Erythroblast (primary cell): ENCODE results near the gene TRAPPC3.

Experiments
- GATA1 ChIP-seq: IDR thresholded peaks from 2 replicates; pipeline ENCODE4 v1.6.1; 2011; ENCODE audit warnings: low read depth, mild to moderate bottlenecking, control low read depth, low read length, moderate library complexity
- POLR2A ChIP-seq: IDR thresholded peaks from 2 replicates; pipeline ENCODE4 v1.6.1; 2011; ENCODE audit warnings: mild to moderate bottlenecking, low read length

DNA sequence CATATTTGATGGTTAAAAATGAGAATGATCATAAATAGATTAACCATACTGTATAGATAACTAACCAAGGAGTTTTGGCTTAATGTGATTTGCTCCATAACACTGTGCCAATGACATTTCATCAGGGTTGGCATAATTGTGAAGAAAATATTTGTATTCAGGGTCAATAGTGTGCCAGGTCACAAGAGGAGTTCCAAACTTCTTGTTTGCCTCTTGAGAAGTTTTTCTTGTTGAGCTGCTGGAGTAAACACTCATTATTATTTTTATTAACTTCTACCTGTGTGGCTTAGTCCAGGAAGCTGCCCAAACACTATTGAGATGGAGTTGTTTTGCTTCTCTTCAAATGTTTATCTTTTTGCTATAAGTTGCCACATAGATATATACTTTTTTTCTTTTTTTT lies 14.1 kb upstream of the TRAPPC3 start:
- no peak for TF ChIP-seq POLR2A
- no peak for TF ChIP-seq GATA1
